Fibroblast of gingiva (primary cell): Measurements from ENCODE around the gene CHRNA3.
A peak's percentile ranks its signal among the peaks of the same experiment; 100 is the strongest.

Experiments
- DNase-seq: peaks from one replicate; pipeline ENCODE4 v3.0.0-alpha.2; 2011; ENCODE audit warnings: low read depth

The CHRNA3 gene

GRCh38 chr15:78636378-78636859 lies 15.6 kb upstream of the CHRNA3 start:
- no peak for DNase-seq

DNA sequence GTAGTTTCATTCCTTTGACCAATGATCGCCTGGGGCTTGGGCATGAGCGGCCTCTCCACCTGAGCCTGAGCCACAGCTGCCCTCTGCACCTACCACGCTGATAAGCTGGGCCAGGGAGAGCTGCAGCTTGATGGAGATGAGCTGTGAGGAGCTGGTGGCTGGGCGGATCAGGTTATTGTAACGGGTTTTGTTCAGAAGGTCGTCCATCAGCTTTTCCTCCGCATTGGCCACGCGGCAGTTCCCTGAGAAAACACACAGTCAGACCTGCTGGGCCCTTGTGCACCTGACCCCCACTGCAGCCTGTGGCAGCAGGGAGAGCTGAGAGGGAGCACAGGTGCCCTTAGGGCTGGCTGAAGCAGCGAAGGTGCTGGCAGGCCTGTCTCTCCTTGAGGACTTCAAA lies 14.6 kb upstream of the CHRNA3 start:
- DNase-seq: no peak

- DNase-seq: no peak
Observed at GRCh38 chr15:78634210-78635145, 13.7 kb upstream of the CHRNA3 start.

DNA sequence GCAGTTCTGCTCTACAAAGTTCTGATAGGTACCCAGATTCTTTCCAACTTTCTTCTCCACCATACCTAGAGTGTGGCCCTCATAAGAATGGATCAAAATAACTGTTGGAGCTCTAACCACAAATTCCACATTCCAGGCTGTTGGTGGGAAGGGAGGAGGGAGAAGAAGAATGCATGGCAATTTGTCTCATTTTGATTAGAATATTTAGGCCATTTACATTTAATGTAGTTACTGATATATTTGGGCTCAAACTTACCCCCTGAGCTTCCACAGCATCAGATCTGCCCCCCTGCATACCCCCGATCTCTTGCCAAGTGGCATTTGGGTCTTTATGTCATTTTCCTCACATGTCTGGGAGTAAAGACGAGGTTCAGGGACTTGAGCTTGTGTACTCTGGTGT lies 12.6 kb upstream of the CHRNA3 start:
- no peak for DNase-seq

DNA sequence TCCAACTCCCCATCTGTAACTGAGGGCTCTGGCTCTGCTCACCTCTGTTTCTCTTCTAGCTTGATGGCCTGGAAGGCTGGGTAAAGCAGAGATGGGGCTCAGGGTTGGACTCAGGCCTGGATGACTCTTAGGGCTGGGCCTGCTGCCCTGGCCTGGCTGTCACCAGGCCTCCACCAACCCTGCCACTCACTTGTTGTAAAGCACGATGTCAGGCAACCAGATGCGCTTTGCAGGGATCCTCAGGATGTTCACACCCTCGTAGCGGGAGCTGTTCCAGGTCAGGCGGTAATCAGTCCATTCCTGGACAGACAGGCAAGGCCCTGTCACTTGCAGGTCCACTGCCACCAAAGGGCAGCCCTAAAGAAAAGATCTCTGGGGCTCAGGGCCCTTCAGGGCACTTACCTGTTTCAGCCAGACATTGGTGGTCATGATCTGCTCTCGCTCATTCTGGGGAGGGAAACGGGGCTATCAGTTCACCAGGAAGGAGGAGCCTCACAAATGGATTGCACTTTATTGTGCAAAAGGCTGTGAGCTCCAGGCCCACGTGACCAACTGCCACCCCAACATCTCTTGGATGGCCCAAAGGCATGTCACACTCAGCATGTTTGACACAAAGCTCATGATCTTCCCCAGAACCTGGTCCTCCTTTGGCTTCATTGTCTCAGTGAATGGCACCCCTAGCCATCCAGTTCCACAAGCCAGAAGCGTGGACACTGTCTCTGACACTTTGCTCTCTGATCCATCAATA lies 10.3 kb upstream of the CHRNA3 start:
- DNase-seq: no peak

- no peak for DNase-seq
Observed at GRCh38 chr15:78629716-78630065, 8.9 kb upstream of the CHRNA3 start.

DNA sequence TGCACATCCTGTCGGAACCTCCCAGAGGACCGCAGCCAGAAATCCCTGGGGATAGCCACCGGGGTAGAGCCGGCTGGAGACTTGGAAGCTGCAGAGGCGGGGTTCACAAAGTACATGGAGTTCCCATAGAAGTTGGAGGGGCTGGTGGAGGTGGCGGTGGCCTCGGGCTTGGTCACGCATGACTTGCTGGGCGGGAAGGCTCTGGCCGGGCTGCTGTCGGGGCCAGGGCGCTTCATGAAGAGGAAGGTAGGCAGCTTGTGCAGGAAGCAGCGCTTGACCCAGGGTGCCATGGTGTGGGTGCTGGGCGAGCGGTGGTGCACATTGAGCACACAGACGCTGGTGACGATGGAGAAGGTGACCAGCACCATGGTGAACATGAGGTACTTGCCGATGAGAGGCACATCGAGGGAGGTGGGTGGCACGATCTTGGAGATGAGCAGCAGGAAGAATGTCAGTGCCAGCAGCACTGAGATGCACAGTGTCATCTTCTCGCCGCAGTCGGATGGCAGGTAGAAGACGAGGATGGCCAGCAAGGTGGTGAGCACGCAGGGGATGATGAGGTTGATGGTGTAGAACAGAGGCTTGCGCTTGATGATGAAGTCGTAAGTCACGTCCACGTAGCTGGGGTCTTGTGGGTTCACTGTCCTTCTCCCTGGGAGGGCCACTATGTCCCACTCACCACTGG lies 8.4 kb upstream of the CHRNA3 start:
- DNase-seq: no peak

DNA sequence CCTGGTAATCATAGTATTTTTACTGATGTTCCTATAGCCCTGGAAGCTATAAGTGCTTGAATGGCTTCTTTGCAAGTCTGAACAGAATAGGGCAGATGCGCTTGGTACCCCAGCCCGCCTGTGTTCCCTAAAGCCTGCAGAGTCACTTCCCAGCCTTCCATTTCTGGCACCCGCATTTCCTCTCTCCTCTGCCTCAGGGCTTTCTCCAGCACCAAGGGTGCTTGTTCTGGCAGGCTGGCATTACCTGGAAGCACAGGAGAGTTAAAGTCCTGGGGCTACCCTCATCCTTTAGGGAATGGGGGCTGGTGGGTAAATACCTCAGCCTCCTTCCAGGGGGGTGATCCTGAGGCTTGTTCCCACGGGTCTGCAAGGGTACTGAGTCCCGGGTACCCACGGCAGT lies 7.4 kb upstream of the CHRNA3 start:
- DNase-seq: no peak

DNA sequence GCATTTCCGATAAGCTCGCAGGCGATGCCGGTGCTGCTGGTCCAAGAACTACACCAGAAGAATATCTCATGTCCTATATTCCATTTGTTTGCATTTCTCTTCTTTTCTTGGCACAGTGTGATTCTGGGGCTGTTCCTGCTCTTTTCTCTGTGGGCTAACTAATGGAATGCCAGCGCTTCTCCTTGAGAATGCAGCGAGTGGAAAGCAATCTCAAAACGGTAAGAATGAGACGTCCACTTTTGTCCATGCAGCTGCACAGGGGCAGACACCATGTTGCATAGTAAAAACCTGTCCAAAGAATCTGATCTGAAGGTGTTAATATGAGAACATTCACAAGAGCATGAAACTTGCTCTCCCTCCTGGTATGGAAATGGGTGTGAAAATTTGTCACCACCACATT lies 6.6 kb upstream of the CHRNA3 start:
- DNase-seq: no peak

GRCh38 chr15:78626381-78626995 lies 5.7 kb upstream of the CHRNA3 start:
- DNase-seq: no peak

GRCh38 chr15:78625606-78626280 lies 4.9 kb upstream of the CHRNA3 start:
- DNase-seq: no peak

- no peak for DNase-seq
Observed at GRCh38 chr15:78624651-78625590, 4.1 kb upstream of the CHRNA3 start.

DNA sequence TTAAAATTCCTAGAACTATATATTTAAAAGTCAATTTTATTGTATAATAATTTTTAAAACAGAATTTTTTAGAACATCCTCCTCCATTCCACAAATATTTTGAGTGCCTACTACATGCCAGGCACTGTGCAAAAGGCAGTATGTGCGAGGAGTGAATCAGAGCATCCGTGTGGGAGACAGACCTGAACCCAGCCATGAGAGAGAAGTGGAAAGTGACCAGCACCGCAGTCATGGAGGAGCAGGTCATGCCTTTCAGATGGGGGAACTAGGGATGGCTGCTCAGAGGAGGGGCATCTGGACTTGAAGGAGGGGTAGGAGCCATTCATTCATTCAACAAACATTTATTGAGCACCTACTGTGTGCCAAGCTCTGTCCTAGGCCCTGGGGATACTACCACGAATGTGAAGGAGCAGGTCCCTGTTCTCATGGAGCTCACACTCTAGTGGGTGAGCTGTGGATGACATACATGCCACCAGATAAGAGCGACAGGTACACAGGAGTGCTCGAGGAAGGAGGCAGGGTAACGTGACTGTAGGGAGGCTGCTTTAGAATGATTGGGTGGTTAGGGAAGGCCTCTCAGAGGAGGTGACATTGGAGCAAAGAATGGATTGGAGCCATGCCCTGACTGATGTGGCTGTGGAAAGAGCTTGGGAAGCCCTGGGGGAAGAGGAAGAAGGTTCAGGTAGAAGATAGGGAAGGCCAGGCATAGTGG lies 3.1 kb upstream of the CHRNA3 start:
- DNase-seq: no peak

DNA sequence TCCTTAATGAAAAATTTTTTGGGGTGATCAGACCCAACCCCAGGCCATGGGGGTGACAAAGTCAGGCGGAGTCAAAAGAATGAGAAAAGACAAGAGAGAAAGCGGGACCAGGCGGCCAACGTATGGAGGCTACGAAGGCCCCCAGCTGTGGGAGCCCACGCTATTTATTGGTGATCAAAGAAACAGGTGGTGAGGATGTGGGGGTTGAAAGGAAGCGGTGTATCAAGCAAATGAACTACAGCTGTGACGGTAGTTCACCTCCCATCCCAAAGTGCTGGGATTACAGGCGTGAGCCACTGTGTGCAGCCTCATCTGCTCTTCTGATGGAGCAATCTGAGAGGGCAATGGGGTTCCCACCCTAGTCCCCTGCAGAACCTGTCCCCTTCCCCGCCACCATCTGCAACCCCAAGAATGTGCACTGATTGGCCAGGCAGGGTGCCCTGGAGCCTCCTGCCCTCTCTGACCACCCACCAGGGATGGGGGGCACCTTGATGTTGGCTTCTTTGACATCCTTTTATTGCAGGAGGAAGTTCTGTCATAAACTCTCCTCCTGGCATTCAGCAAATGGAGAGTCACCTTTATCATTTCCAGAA lies 1.1 kb upstream of the CHRNA3 start:
- DNase-seq: no peak

DNA sequence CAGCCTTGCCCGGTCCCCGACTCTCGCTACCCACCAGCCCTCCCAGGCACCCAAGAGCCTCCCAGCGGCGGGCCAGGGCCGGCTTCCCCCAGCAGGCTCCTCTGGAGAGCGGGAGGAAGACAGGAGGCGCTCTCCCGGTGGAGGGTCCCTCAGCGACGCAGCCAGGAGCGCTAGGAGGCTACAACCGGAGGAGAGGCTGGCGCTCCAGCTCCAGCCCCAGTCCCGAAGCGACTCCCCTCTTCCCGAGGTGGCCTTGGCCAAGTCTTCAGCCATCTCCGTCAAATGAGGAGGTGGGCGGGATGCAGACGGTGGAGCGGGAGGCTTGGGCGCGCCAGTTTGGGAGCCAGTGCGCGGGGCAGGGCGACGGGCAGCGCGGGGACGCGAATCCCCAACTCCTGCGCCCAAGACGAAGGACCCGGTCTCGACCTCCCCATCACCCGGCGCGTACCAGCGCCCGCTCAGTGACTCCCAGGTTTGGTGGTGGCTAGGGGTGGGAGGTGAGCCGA lies 722 bp downstream of the CHRNA3 start:
- DNase-seq: no peak

DNA sequence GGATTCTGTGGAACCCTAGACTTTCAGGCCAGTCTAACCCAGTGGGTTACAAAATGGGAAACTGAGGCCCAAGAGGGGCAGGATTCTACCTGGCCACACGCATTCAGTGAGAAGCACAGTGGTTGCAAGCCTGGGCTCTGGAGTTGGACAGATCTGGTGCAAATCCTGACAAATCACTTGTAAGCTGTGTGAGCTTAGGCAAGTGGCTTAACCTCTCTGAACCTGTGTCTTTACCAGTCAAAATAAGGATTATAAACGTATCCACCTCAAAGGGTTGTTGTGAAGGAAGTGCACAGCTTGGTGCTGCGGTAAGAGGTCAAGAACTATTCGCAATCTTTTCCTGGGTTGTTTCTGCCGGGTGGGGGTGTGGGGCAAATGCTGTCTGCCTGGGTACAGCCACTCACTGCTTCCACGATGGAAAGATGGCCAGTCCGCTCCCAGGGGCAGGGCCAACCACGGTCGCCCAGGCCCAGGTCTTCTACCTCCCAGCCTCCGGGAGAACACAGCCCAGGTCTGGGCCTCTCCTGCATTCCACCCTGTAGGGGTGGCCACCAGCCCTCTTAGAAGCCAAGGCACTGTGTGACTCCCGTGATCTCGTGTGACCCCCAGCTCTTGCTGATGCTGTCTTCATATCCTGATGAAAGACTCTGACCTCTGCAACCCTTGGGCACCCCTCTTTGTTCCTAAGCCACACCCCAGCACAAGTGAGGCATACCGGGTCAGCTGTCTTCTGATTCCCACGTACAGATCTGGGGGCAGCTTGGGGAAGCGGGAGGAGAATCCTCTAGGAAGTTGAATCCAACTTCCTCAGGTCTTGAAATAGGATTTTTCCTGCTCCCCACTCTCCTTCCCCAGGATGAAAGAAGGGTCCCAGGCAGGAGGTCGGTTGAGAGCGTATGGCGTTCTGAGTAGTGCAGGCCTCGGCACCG lies 1.5 kb downstream of the CHRNA3 start:
- no peak for DNase-seq

DNA sequence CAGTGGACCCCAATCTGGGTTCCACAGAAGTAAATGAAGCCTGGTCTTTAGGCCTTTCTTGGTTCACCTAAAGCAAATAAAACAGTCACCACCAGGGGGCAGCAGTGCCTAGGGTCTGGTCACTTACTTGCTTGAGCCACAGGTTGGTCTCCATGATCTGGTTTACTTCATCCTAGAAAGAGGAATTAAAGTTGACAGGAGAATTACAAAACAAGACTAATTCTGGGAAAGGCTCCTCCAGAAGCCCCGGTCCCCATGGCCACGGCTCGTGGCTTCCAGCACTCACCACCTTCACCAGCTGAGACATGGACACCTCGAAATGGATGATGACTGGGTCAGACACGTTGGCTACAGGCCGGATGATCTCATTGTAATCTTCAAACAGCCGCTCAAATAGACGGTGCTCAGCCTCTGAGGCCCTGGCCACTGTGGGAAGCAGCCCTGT lies 2.3 kb downstream of the CHRNA3 start:
- DNase-seq: peak; percentile 82

DNA sequence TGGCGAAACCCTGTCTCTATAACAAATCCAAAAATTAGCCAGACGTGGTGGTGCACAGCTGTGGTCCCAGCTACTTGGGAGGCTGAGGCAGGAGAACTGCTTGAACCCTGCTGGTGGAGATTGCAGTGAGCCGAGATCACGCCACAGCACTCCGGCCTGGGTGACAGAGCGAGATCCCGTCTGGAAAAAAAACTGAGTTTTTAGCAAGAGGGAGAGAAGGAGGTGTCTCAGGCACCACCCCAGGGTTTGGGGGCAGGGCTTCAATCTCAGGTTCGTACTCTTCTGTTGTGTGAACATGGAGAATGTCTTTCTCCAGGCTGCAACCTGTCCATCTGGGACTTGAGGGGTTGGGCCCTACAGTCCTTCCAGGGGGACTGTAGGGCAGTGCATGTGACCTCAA lies 2.7 kb downstream of the CHRNA3 start:
- DNase-seq: no peak
